ENCODE data around the gene GATB.

GATB gene

DNA sequence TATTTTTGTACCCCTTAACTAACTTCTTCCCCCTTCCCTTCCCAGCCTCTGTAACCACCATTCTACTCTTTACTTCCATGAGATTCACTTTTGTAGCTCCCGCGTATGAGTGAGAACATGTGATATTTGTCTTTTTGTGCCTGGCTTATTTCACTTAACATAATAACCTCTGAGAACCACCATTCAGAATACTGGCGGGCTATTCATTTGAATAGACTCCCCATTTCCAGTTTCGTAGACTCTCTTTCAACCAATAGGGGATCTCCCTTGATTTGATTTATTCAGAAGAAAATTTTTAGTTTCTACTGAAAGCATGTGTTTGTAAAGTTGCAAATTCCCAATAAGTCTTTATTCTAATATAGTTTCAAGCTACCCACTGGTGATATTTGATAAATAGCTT lies 117.2 kb downstream of the GATB start:
- no peak for DNase-seq

DNA sequence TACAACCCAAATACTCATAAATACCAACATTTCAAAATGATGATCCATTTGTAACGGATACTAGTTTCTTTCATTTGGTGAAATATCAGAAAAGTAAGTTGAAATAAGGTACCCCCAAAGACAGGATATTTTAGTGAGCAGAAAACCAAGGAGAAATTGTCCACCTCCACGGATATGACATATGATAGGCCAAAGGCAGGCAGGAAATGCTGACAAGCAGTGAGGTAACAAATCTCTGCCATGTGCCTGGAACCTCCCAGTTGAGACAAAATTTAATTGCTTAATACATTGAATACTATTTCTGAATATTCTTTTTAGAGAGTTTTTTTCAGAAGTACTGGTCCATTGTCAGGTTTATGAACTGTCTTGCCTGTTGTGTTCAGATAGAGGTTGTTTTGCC lies 118.8 kb downstream of the GATB start:
- no peak for DNase-seq

DNA sequence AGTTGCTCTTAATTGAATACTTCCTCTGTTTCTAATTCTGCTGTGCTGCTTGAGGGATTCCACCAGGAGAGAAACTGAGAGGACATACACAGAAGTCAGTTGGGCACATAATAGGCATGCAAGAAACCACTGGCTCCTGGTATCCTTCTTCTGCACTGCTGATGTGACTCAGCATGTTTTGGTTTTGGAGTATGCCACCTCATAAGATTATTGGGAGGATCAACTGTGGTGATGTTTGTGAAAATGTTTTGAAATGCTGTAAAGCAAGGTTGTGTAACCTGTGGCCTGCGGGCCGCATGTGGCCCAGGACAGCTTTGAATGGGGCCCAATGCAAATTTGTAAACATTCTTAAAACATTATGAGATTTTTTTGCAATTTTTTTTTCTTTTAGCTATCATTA lies 119.6 kb downstream of the GATB start:
- peak; percentile 28 for DNase-seq

DNA sequence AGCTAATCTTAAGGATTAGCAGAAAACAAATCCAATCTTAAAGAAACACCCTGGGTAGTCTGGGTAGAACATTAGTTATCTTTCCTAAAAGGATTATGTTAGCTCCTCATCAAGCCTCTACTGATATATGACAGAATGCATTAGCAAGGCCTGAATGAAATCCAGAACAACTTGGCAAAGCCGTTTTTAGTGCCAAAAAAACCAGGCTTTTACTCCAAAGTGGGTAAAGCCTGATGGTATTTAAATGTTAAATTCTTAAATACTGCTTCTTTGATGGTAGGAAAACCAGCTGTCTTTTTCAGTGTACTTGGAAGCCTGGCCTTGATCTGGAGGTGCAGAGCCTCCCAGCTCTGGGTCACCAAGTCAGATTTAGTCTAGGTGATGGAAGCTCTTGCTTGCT lies 120.4 kb downstream of the GATB start:
- no peak for DNase-seq

DNA sequence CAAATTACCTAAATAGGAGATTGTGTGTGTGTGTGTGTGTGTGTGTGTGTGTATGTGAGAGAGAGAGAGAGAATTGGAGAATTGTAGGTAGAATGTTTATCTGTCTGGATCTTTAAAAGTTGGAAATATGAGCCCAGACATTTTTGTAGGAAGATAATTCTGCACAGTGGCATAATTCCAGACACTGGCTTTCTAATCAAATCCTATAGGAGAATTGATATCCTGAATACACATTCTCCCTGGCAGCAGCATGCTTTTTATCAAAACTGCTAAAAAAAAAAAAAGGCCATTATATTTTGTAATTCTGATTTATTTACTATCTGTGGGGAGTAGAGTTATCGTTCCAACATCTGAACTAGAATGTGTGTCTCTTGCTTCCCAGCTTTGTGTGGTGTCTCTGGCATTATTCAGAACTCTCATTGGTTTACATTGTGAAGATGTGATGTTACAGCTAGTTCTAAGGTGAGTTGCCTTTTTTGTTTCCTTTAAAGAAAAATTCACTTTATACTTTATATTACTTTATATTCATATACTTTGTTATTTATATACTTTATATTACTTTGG lies 122.4 kb downstream of the GATB start:
- no peak for DNase-seq

DNA sequence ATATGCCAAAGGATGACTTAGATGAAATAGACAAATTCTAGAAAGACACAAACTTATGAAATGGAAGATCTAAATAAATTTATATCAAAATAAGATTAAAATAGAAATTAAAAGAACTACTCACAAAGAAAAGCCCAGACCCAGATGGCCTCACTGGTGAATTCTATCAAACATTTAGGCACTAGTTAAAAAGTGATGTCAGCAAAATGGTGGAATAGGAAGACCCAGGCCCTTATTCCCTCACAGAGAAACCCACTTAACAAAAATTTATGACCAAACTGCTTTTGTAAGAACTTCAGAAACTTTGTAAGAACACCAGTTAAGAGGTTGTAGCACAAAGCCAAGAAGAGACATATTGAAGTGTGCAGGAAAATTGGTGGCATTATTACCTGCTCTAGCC lies 129.5 kb downstream of the GATB start:
- no peak for DNase-seq

DNA sequence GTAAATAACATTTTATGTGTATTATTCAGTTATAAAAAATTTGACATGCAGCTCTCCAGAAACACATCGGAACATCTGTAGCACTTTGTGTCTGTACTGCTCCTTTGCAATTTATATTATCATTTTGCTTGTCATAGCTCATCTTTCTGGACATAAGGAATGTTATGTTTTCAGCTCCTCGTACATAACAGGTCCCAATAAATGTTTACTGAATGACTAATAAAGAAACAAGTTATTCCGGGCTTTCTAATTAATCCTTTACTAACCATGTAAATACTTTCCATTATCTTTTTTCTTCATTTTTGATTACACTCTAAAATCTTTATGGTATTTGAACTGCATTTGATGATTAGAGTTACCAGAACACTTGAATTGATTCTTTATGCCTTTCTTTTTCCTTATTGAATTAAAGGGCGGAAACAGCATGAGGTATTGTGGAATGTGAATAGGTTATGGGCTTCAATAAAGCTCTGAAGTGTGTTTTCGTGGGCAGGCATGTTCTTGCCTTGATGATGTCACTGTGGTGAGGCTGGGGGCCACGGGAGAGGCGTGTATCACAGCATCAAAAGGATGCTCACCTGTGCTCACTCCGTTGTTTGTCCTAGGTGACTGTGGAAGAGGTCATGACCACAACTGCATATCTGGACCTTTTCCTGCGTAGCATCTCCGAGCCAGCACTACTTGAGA lies 131.6 kb downstream of the GATB start:
- DNase-seq: no peak

DNA sequence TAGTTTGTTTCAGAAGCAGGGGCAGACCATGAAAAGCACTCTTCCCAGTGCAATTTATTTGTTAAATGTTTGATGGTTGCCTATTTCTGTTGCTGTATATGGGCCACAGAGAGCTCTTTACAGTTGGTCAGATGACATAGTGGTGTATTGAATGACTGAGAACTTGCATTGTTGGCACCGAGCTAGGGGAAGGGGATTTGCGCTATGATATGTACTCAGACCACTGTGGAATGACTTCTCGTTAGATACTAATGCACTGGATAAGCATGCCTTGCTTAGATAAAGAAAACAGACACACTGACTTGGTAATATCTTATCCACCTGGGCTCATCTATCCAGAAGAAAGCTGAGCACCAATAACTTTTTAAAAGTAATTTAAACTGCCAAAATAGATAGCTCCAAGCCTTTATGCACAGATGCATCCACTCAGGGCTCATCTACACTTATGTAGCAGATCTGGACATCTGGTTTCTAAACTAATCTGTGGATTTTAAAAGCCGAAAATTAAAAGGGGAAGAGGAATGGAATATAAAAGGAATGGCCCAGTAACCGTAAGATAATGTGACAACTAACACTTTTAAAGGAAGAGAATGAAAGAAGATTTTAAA lies 132.7 kb downstream of the GATB start:
- DNase-seq: no peak

DNA sequence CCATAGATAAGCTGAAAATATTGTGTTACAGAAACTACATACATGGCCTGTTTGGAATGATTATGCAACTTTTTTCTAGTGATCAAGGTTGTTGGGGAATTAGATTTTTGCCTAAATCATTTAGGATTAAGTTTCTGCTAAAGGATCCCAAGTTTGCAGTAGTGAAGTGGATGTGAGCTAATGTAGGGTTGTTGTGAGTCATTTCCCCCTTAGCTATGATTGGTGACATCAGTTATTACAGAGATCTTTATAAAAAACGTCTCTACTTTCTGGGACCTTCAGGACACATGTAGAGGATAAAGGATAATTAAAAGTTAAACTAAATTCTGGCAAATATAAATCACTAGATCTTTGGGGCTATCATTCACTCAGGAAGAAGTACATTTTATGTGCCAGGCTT lies 133.3 kb downstream of the GATB start:
- no peak for DNase-seq

DNA sequence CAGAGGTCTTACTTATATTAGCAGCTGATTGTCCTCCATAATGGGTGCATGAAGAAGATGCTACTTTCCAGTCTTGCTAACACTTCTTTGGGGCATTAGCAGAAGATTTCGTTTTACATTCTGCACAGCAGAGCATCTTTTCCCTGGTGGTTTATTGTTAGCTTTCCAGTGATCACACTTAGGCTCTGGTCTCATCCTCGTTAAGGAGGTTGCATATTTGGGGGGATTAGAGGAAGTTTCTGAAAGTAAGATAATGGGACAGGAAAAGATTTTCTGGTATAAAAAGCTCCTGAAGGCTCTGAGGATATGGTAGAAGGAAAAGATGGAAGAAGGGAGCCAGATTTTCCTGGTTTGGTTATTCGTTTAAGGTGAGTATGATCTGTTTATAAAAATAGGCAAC lies 134.1 kb downstream of the GATB start:
- DNase-seq: no peak

DNA sequence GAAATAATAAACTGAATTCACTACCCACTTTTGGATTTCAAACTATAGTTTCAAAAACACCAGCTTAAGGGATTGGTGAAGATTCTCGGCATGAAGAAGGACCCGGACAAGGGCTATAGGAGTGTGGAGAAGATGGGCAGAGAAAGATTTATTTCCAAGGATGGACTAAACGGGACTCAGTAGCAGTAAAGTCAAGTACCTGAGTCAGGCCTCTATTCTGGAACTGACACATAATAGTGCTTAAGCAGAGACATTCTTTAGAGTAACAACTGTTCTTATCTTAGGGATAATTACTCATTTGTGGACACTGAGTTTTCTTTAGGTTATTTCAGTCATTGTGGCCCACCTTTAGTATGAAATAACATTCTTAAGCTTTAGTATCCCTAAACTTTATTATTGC lies 134.6 kb downstream of the GATB start:
- DNase-seq: no peak

DNA sequence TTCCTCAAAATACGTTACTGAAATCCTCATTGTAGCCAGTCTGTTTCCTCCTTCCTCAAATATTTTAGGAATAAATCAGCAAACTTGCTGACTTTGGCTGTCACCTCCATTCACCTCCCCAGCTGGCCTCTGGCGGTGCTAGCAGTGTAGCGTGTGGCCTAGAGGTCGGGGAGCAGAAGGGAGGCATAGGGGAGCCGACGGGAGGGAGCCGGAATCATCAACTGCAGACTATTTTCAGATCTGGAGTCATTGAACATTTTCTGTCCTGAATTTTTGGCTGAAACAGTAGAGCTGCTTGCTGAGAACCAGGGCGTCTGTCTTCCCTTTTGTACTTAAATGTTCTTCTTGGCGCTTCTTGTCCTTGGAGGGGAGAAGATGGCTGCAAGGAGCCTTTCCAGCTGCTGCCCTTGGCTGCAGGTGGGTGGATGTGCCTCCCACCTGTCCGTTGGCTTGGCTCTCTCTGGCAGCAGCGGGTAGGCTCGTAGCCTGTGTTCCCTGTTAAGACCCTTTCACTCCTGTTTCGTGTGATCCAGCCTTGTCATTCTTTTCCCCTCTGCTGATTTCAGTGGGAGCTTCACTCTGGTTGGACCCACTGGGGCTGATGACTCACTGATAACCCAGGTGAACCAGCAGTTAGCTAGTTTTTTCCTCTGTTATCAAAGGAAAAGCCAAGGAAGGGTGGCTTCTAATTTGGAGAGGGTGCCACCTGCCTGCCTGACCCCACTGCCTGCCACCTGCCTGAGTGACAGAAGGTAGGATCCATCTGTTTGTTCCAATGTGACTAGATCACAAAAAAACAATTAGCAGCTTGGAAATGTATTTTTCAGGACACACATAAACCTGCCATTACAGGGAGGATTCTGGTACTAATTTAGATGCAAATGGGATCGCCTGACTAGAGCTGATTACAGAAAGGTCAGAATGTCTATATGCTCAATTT lies 135.9 kb downstream of the GATB start:
- DNase-seq: no peak

Measured in OCI-M1 (cell line).